GM18505 (cell line): ENCODE data around the gene TBC1D32.
A peak's percentile ranks its signal among the peaks of the same experiment; 100 is the strongest.
"Not testable (repeated sequence)": the region's sequence is repeated elsewhere in the genome, so short reads cannot be mapped to it uniquely, and the experiment has no call there.

Experiments used
- ATAC-seq: cut with Tn5 transposase; IDR thresholded peaks from one replicate; pipeline ENCODE4 v1.9.1; 2021; ENCODE audit not compliant: unreplicated experiment
- POLR2A ChIP-seq: IDR thresholded peaks from 4 replicates; pipeline ENCODE4 v1.6.1; 2011; ENCODE audit warnings: borderline replicate concordance; ENCODE audit not compliant: insufficient read depth, insufficient read length; ENCODE audit errors: extremely low read depth

Gene TBC1D32

DNA sequence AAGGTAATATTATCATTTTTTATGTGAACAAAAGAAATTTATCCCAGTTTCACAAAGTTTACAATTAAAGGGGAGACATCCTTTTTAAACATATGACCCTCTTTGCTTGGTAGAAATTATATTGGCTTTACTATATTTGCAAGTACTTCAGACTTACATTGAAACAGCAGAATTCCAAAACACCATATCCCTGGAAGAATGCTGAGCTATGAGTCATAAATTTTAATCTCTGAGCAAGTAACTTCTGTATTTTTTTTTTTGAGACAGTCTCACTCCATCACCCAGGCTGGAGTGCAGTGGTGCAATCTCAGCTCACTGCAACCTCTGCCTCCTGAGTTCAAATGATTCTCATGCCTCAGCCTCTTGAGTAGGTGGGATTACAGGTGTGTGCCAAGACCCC is 240.4 kb downstream of the TBC1D32 start:
- no peak for ATAC-seq
- TF ChIP-seq POLR2A = no peak

- ATAC-seq = no peak
- no peak for TF ChIP-seq POLR2A
Measured at GRCh38 chr6:121090492-121090891, 243.8 kb downstream of the TBC1D32 start.

DNA sequence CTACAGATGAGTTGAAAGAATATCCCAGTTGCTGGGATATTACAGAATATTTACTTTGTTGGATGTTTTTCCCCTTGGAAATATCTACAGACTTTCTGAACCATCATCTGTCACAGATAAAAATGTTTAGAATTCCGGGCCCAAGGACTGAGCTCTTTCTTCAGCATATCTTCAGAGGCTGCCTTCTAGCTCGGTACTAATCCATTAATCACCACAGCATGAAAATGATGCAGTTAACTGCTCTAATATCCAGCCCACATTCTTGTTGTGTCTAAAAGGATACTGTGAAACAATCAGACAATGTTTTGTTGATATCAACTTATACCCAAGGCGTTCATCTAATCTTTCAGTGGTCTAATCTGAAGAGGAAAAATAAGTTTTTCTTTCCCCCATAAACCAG is 247.4 kb downstream of the TBC1D32 start:
- no peak for TF ChIP-seq POLR2A
- ATAC-seq = no peak

GRCh38 chr6:121076119-121076518 is 258.2 kb downstream of the TBC1D32 start:
- no peak for ATAC-seq

GRCh38 chr6:121068749-121069148 is 265.5 kb downstream of the TBC1D32 start:
- ATAC-seq = not testable (repeated sequence)

More at GRCh38 chr6:121076119-121076518, 258.2 kb downstream of the TBC1D32 start:
- no peak for TF ChIP-seq POLR2A

GRCh38 chr6:121067381-121067780 is 266.9 kb downstream of the TBC1D32 start:
- no peak for ATAC-seq

DNA sequence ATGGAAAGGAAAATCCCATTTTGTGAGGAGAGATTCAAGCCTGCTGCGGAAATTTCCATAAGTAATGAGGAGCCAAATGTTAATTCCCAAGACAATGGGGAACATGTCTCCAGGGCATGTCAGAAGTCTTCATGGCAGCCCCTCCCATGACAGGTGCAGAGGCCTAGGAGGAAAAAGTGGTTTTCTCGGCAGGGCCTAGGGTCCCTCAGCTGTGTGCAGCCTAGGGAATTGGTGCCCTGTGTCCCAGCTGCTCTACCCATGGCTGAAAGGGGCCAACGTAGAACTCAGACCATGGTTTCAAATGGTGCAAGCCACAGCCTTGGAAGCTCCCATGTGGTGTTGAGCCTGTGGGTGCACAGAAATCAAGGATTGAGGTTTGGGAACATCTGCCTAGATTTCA is 269.9 kb downstream of the TBC1D32 start:
- no peak for ATAC-seq
- TF ChIP-seq POLR2A = no peak

More at GRCh38 chr6:121067381-121067780, 266.9 kb downstream of the TBC1D32 start:
- no peak for TF ChIP-seq POLR2A

- ATAC-seq = peak; percentile 80
- no peak for TF ChIP-seq POLR2A
Measured at GRCh38 chr6:121055572-121056163, 278.6 kb downstream of the TBC1D32 start.

GRCh38 chr6:121048593-121048992 is 285.7 kb downstream of the TBC1D32 start:
- ATAC-seq = not testable (repeated sequence)

- ATAC-seq = not testable (repeated sequence)
Measured at GRCh38 chr6:121044905-121045304, 289.4 kb downstream of the TBC1D32 start.

- ATAC-seq = not testable (repeated sequence)
Measured at GRCh38 chr6:121043706-121044105, 290.6 kb downstream of the TBC1D32 start.

GRCh38 chr6:121043211-121043610 is 291.1 kb downstream of the TBC1D32 start:
- not testable (repeated sequence) for ATAC-seq

DNA sequence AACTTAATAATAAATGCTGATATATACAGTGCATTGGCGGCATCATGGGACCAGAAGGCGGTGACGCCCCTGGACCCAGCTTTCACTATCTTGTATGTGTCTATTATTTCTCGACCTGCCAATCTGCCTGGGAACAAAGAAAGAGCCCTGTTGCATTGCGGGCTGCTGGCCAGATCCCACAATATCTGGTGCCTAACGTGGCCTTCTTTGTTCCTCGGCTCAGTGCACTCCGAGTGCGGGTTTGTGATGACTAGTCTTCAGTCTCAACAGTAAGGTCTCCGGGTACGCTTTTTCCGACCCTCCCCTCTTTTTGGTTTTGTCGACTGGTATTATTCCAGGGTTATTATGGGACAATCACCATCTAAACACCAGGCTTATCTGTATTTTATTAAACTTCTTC is 291.5 kb downstream of the TBC1D32 start:
- no peak for ATAC-seq
- TF ChIP-seq POLR2A = no peak

DNA sequence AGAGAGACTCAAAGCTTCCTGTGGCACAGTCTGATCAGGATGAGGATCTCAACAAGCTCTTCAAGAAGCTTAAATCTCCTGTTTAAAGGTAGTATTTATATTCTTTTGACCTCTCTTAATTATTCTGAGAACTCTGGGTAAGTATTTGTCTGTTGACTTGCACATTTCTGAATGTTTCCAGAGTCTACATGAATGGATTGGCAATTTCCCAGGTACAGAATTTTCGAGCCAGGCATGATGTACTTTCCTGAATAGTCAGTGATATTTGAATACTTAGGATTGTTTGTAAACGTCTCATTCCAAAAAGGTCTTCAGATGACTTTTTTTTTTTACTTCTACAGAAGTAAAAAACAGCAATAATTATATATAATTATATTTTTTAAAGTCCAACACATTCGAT is 293.4 kb downstream of the TBC1D32 start:
- ATAC-seq = no peak
- TF ChIP-seq POLR2A = no peak

DNA sequence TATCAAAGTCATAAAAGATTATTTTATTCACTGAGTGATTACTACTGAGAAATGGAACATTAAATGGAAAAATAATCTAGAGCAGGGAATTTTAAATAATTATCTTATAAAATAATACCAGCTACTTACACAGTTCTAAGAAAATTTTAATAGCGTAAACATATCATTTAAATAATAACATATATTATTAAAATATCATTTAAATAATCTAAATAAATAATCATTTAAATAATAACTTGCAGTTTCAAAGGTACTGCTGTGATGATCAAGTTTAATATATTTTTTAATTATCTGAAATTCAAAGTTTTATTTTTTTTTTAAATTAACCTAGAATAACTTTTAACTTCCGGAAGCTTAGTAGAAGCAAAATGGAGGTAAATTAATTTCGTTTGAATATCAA is 301.2 kb downstream of the TBC1D32 start:
- ATAC-seq = no peak
- no peak for TF ChIP-seq POLR2A
